ENCODE measurements around the gene RAB3D.
"Not testable (repeated sequence)": the region's sequence is repeated elsewhere in the genome, so short reads cannot be mapped to it uniquely, and the experiment has no call there.

Gene RAB3D

DNA sequence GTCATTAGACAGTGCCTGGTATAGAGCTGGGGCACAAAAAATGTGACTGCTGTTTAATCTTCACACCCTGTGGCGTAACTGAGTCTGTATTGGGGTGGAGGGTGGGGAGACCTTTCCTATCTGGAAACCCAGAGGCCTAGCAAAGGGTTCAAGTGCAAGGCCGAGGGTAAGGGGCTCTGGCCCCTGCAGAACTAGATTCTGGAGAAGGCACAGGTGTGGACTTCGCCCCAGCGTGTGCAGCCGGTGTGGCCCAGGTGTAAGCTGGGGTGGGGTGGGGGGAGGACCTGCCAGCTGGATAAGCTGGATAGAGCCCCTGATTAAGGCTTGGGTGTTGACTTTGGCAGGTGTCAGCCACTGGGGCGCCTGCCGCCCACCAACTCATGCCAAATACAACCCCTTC is 1.3 kb downstream of the RAB3D start:
- DNase-seq (ENCODE audit: low read depth), result no peak

DNA sequence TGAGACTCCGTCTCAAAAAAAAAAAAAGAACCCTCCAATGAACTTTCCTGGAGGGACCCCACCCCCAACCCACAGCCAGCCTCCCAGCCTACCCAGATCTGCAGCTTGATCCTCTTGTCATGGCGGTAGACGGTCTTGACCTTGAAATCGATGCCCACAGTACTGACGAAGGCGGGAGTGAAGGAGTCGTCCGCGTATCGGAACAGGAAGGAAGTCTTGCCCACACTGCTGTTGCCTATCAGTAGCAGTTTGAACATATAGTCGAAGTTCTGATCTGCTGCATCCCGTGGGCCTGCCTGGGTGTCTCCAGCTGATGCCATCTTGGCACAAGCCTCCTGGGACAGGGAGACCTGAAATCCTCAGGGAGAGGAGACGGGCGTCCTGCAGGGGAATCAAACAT is 2.4 kb downstream of the RAB3D start:
- DNase-seq (ENCODE audit: low read depth), result no peak

DNA sequence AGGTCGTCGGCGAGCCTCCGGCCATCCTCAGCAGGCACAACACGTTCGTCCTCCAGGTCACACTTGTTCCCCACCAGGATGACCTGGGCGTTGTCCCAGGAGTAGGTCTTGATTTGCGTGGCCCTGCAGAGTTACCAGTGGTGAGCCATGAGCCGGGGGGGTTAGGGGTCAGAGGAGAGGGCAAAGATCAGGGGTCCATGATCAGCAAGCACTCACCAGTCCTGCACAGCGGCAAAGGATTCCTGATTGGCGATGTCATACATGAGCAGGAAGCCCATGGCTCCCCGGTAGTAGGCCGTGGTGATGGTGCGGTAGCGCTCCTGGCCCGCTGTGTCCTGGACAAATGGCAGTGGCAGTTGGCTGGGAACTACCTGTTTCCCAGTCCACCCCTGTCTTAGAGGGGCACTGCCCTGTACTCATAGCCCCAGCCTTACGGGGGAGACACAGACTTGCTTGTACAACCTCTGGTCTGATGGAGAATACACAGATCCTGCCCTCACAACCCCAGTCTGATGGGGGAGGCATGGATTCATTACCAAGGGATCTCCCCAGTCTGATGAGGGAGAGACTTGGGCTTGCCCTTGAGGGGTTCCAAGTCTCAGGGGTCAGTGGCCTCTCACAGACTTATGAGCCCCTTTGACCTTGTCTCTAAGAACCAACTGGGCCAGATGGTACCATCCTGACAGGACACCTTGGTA is 3.9 kb downstream of the RAB3D start:
- no peak for DNase-seq (ENCODE audit: low read depth)

DNA sequence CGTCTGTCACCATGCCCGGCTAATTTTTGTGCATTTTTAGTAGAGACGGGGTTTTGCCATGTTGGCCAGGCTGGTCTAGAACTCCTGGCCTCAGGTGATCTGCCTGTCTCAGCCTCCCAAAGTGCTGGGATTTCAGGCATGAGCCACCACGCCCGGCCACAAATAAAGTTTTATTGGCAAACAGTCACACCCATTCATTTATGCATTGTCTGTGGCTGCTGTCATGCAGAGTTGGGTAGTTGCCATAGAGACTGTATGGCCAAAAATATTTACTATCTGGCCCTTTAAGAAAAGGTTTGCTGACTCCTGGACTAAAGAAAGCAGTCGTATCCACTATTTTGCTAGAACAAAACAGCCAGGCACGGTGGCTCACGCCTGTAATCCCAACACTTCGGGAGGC is 5.6 kb downstream of the RAB3D start:
- DNase-seq (ENCODE audit: low read depth), result not testable (repeated sequence)

DNA sequence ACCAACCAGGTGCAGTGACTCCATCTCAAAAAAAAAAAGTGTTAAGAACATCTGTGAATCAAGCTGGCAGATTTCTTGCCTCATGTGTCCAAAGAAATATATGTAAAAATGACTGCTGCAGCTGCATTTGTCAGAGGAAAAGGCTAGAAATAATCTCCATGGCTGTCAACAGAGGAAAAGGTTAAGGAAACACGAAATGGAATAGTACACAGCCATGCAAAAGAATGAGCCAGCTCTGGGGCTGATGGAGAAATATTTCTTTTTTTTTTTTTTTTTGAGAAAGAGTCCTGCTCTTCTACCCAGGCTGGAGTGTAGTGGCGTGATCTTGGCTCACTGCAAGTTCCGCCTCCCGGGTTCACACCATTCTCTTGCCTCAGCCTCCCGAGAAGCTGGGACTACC is 6.6 kb downstream of the RAB3D start:
- no peak for DNase-seq (ENCODE audit: low read depth)

DNA sequence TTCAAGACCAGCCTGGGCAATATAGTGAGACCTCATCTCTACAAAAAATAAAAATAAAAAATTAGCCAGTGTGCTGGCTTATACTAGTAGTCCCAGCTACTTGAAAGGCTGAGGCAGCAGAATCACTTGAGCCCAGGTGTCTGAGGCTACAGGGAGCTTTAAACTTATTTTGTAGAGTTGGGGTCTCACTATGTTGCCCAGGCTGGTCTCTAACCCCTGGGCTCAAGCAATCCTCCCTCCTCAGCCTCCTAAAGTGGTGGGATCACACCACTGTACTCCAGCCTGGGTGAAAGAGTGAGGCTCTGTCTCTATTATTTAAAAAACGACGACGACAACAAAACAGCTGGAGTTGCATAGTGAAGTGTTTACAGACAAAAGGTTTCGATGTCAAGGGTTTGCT is 8.0 kb downstream of the RAB3D start:
- no peak for DNase-seq (ENCODE audit: low read depth)

DNA sequence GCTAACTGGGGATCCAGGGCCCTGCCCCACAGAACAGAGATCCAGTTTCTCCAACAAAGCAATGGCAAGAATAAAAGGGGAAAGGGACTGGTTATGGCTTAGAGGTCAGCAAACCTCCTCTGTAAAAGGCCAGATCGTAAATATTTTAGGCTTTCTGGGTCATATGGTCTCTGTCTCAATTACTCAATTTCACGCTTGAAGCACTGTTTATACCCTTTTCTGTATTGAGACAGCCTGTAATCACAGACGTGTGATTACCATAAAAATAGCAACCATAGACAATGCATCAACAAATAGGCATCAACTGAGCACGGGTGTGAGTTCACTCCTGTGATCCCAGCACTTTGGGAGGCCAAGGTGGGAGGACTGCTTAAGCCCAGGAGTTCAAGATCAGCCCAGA is 9.3 kb downstream of the RAB3D start:
- DNase-seq (ENCODE audit: low read depth), result no peak

DNA sequence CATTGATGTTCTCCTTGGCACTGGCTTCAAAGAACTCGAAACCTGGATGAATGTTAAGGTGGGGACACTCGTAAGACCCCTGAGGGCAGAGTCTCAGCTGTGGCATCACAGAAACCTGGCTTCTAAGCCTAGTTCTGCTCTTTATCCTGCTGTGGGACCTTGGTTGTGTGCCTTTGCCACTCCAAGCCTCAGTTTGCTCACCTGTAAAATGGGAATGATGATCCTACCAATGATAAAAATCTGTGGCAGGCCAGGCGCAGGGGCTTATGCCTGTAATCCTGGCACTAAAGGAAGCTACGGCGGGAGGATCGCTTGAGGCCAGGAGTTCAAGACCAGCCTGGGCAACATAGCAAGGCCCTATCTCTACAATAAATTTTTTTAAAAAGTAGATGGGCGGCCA is 13.9 kb downstream of the RAB3D start:
- no peak for DNase-seq (ENCODE audit: low read depth)

DNA sequence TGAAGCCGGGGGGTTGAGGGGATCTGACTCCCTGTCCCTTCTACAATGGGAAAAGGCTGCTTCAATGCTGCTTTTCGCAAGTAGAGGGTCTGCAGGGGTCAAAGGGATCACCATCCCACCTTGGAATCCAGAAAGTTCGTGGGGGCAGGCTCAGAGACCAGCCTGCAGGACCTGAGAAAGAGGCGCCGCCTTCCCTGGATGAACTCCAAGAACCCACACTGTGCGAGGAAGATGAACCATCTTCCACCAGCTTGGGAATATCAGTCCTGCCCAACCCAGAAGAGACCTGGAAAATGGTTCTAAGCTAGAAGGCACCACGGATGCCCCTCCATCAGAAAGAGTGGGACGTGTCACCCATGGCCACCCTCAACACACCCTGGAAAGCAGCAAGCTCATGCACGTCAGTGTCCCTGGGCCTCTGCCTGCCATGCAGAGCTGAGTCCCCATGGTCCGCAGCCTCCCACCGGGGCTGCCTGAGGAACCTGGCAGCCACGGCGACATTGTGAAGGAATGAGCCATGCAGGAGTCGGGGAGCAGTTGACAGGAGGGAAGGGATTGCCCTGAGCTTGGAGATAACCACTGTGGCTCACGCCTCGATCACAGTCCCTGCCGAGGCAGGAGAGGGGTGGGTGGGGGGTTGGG is 14.6 kb downstream of the RAB3D start:
- no peak for DNase-seq (ENCODE audit: low read depth)

DNA sequence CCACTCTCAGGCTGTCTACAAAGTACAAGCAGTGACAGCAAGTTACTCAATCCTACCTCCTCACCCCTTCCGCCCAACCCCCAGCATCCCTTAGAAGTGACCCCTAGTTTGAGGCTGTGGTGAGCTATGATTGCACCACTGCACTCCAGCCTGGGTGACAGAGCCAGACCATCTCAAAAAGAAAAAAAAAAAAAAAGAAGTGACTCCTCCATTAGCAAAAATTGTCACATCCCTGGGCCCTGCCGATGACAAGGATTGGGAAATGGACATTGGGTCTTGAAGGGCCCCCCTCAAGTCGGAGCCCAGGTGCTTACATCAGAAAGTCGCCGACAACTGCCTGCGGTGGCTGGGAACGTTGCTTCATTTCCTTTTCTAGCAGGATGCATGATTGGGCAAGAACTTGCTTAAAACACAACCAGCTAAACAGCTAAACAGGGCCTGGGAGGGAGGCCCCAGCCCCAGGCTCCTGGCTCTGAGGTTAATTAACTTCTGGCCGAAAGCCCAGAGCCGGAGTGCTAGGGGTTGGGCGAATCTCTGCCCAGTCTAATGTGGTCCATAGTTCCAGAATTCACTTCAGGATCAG is 15.3 kb downstream of the RAB3D start:
- no peak for DNase-seq (ENCODE audit: low read depth)

DNA sequence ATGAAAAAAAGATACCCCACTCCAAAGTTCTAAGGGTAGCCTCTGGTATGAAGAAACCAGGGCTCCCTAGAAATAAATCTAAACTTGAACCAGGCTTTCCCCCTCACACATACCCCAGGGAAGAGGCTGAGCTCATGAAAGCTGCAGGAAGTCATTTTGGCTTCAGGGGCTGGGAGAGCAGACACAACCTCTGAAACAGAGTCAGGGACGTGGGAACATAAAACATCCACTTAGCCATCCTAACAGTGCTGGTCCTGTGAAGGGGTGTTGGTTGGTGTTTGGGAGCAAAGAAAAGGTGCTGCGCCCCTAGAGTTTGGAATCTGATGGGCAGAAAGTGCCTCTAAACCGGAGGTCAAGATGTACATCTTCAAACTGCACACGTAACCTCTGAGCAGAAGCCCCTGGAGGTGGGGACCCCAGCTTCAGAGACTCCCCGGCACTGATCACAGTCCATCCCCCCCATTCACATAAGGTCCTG is 15.8 kb downstream of the RAB3D start:
- DNase-seq (ENCODE audit: low read depth), result no peak

DNA sequence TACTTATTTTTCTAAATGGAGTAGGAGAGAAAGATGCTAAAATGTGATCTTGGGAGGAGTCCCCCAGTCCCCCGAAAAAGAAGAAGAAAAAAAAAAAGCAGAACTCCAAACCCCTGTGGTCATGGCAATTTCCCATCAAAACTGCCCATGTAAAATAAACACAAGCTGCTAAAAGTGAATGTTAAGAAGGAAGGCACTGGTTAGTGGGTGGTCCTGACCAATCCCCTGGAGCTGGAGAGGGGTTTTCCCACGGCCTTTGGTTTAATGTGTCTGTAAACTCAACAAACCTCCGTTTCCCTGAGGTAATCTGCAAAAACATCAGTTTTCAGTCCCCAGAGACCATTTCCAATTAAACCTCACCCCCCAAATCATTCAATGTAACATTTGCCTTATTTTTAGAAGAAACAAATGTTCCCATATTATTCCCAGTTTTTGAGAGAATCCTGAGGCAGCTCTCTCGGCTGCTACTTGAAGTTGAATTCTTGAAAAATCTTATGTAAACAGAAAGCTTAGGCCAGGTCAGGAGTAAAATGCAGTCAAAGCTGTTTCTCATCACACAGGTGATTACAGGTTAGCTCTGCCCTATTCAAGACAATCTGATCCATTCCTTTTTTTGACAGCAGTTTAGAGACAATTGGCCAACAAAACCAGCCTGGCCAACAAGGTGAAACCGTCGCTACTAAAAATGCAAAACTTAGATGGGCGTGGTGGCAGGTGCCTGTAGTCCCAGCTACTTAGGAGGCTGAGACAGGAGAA is 17.0 kb downstream of the RAB3D start:
- no peak for DNase-seq (ENCODE audit: low read depth)

DNA sequence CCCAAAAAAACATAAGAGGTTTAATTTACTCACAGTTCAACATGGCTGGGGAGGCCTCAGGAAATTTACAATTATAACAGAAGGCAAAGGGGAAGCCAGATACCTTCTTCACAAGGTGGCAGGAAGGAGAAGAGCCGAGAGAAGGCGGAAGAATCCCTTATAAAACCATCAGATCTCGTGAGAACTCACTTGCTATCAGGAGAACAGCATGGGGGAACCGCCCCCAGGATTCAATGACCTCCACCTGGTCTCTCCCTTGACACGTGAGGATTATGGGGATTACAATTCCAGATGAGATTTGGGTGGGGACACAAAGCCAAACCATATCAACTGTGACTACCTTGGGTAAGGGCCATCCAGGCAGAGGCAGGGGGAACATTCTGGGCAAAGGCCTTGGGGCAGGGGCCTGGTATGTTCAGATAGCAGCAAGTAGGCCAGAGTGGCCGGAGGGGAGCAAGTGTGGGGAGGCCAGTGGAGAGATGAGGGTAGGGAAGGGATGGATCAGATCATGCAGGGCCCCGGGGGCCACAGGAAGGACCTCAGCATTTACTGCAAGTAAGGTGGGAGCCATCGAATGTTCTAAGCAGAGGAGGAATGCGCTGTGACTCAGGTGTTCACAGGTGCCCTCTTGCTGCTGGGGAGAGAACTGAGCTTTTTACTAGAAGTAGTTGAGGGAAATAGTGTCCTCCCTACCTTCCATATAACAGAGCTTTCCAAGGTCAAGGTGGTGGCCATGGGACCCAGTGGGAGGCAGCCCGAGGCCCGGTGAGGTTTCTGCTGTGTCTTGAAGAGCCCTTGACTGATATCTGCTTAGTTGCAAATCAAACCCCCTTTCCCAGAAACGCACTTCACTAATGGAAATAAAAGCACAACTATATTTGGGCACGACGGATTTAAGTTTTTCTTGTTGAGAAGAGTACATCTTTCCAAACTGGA is 18.0 kb downstream of the RAB3D start:
- DNase-seq (ENCODE audit: low read depth), result no peak

DNA sequence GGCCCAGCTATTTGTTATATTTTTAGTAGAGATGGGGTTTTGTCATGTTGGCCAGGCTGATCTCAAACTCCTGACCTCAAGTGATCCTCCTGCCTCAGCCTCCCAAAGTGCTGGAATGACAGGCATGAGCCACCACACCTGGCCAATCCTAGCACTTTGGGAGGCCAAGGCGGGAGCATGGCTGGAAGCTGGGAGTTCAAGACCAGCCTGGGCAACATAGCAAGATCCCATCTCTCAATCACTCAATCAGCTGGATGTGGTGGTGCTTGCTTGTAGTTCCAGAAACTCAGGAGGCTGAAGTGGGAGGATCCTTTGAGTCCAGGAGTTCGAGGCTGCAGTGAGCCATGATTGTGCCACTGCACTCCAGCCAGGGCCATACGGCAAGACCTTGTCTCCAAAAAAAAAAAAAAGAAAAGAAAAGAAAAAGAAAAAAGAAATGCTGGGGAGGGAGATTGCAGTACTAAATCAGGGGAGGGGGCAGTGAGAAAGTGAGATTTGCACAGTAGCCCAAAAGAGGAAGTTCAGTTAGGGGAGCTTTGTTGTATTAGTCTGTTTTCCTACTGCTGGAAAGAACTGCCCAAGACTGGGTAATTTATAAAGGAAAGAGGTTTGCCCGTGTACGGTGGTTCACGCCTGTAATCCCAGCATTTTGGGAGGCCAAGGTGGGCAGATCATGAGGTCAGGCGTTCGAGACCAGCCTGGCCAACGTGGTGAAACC is 19.0 kb downstream of the RAB3D start:
- not testable (repeated sequence) for DNase-seq (ENCODE audit: low read depth)

DNA sequence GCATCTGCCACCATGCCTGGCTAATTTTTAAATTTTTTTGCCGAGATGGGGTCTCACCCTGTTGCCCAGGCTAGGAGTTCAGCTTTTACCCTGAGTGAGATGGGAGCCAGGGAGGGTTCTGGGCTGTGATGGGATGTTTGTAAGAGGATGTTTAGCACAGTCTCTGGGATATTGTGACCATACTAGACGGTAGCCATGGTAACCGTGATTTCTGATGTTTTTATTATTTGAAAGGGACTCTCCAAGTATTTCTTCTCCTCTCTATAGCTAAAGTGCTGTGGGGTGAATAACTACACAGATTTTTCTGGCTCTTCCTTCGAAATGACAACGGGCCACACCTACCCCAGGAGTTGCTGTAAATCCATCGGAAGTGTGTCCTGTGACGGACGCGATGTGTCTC is 33.1 kb downstream of the RAB3D start:
- no peak for DNase-seq (ENCODE audit: low read depth)

DNA sequence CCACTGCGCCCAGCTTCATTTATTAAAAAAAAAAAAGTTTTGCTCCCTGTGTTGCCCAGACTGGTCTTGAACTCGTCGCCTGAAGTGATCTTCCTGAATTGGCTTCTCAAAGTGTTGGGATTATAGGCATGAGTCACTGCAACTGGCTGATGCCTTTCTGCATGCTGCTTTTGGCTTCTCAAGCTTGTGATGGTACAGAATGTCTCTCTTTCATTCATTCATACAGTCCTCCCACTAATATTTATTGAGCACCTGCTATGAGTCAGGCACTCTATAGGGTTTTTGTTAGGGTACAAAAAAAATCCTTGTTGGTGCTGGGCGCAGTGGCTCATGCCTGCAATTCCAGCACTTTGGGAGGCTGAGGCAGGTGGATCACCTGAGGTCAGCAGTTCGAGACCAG is 34.5 kb downstream of the RAB3D start:
- DNase-seq (ENCODE audit: low read depth), result no peak

DNA sequence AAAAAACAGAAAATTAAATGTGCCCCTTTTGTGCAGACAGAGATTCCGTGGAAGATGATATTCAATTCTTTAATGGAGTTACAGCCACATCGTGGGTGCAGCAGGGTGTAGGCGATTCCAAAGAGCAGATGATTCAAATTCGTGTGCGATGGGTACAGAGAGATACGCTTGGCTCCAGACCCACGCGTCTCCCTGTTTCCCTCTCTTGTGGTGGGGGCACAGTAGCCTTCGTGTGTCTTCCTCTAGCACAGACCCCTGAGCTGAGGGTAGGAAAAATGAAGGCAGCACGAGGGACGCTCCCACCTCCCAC is 38.7 kb downstream of the RAB3D start:
- DNase-seq (ENCODE audit: low read depth), result no peak

DNA sequence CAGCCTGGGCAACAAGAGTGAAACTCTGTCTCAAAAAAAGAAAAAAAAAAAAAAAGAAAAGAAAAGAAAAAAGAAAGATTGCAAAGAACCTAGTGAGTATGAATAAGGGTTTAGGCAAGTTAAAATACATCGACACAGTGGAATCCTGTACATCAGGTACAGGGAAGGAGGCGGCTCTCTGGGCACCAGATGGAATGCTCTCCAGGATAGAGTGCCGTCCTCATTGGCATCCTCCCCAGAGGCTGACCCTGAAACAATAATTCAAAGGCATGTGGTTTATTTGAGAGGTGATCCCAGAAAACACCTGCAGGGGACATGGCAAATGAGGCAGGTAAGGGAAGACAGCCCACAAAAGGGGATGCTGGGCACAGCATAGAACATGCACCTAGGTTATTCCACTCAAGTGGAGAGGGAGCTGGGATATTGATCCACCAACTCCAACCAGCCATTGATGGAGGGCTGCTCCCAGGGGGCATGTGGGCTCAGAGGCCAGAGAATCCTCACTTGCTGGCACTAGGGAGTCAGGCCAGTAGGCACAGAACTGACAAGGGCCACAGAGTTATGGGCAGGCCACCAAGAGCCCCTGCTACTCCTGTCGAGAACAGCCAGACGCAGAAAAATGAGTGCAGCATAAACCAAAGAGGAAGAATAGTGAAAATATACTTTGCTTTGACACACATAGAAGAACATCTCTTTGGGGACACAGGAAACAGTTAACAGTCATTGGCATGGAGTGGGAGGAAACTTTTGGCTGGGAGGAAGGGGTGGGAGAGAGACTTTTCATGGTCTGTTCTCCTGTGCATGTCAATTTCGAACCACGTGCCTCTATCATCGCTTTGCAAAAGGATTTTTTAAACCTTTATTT is 39.3 kb downstream of the RAB3D start:
- no peak for DNase-seq (ENCODE audit: low read depth)

DNA sequence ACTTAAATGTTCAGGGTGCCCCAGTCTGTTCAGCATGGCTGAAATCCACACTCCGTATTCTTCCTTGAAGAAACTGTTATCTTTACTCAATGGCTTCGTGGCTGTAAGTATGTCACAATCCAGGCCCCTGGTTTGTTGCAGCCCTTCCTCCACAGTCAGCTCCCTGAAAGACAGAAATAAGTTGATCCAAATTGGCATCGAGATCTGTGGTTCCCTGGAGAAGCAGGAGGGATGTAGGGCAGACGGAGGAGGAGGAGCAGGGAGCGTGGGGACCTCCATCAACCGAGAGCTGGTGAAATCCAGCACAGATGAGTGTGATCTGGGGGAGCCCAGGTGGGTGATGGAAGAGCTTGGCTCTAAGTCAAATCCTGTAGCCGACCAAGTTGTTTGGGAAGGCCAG is 43.2 kb downstream of the RAB3D start:
- no peak for DNase-seq (ENCODE audit: low read depth)

DNA sequence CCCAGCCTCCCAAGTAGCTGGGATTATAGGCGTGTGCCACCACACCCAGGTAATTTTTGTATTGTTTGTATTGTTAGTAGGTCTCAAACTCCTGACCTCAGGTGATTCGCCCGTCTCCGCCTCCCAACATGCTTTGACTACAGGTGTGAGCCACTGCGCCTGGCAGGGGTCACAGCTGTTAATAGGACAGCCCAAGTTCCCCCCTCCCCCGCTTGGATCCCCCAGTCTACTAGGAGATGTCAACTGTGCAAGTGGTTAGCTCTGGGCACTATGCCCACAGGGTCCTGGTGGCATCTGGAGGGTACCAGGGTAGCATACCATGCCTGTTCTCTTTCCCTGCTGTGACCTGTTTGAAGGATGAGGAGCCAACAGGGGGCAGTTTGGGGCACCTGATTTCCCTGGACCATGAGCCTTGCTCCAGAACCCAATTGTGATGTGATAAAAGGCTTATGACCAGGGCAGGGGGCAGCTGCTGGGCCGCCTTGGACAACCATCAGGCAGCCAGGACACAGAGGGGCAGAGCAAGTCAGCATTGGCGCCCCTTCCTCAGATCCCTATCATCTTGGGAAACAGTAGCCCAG is 43.7 kb downstream of the RAB3D start, which contains the start of gene TSPAN16:
TSPAN16 (plus strand) TSS at position 496 of the 581 bp plus-strand sequence. CDS start 138 bp downstream, outside the sequence.
- DNase-seq (ENCODE audit: low read depth), result no peak
